ENCODE measurements around the gene C3AR1.
"Not testable (repeated sequence)": the region's sequence is repeated elsewhere in the genome, so short reads cannot be mapped to it uniquely, and the experiment has no call there.

Gene C3AR1

GRCh38 chr12:8065991-8066594, at the start of gene C3AR1:
C3AR1 (minus strand) TSS chr12:8066359; CDS start chr12:8060185, 6,174 bp downstream.
- DNase-seq (ENCODE audit: low read depth), result no peak

- DNase-seq (ENCODE audit: low read depth), result not testable (repeated sequence)
These were observed 47.0 kb upstream of the C3AR1 start for GRCh38 chr12:8113117-8113516.

- DNase-seq (ENCODE audit: low read depth), result peak; percentile 50
These were observed 42.7 kb upstream of the C3AR1 start for GRCh38 chr12:8108808-8109398.

- no peak for DNase-seq (ENCODE audit: low read depth)
These were observed 33.1 kb upstream of the C3AR1 start for GRCh38 chr12:8099235-8099634.

- no peak for DNase-seq (ENCODE audit: low read depth)
These were observed 30.2 kb upstream of the C3AR1 start for GRCh38 chr12:8096281-8096915.

- DNase-seq (ENCODE audit: low read depth), result no peak
These were observed 27.1 kb upstream of the C3AR1 start for GRCh38 chr12:8093291-8093690.

GRCh38 chr12:8089716-8090115, 23.6 kb upstream of the C3AR1 start:
- DNase-seq (ENCODE audit: low read depth), result no peak

GRCh38 chr12:8089277-8089676, 23.1 kb upstream of the C3AR1 start:
- not testable (repeated sequence) for DNase-seq (ENCODE audit: low read depth)

- DNase-seq (ENCODE audit: low read depth), result no peak
These were observed 22.4 kb upstream of the C3AR1 start for GRCh38 chr12:8088574-8088973.

- no peak for DNase-seq (ENCODE audit: low read depth)
These were observed 21.5 kb upstream of the C3AR1 start for GRCh38 chr12:8087666-8088065.

GRCh38 chr12:8084351-8084750, 18.2 kb upstream of the C3AR1 start:
- DNase-seq (ENCODE audit: low read depth), result not testable (repeated sequence)

GRCh38 chr12:8082808-8083100, 16.6 kb upstream of the C3AR1 start:
- no peak for DNase-seq (ENCODE audit: low read depth)

- no peak for DNase-seq (ENCODE audit: low read depth)
These were observed 15.2 kb upstream of the C3AR1 start for GRCh38 chr12:8081251-8081920.

- no peak for DNase-seq (ENCODE audit: low read depth)
These were observed 14.0 kb upstream of the C3AR1 start for GRCh38 chr12:8080120-8080519.

- no peak for DNase-seq (ENCODE audit: low read depth)
These were observed 12.8 kb upstream of the C3AR1 start for GRCh38 chr12:8078916-8079315.

- no peak for DNase-seq (ENCODE audit: low read depth)
These were observed 12.2 kb upstream of the C3AR1 start for GRCh38 chr12:8078398-8078797.

GRCh38 chr12:8077207-8077606, 11.0 kb upstream of the C3AR1 start:
- no peak for DNase-seq (ENCODE audit: low read depth)

GRCh38 chr12:8076366-8076765, 10.2 kb upstream of the C3AR1 start:
- no peak for DNase-seq (ENCODE audit: low read depth)

- DNase-seq (ENCODE audit: low read depth), result no peak
These were observed 9.8 kb upstream of the C3AR1 start for GRCh38 chr12:8075935-8076334.

- not testable (repeated sequence) for DNase-seq (ENCODE audit: low read depth)
These were observed 5.7 kb upstream of the C3AR1 start for GRCh38 chr12:8071820-8072219.

GRCh38 chr12:8069582-8069981, 3.4 kb upstream of the C3AR1 start:
- no peak for DNase-seq (ENCODE audit: low read depth)

GRCh38 chr12:8064131-8064530, 2.0 kb downstream of the C3AR1 start:
- DNase-seq (ENCODE audit: low read depth), result no peak

GRCh38 chr12:8058506-8058905, 7.7 kb downstream of the C3AR1 start:
- no peak for DNase-seq (ENCODE audit: low read depth)
